Vagina (tissue), 2 donors: ENCODE data around the gene HIF1A. TPM values are rescaled to one million over a fixed set of nuclear protein-coding genes. Genes with fewer than 3 reads are reported as not detected.

Experiments
- DNase-seq, 2 donors: peaks; one replicate each; pipeline ENCODE4 v3.0.0-alpha.2; 2017; ENCODE audit errors: extremely low spot score in 2 of 2
- H3K27ac ChIP-seq: fragments of 200-600 bp; sonication (generic); one replicate; pipeline ENCODE4 v1.5.1; 2019
- H3K27me3 ChIP-seq: fragments of 200-600 bp; sonication (generic); one replicate; pipeline ENCODE4 v1.5.1; 2019
- H3K36me3 ChIP-seq, 2 donors: fragments of 200-600 bp; sonication (generic); one replicate each; pipeline ENCODE4 v1.5.1; 2017 to 2019
- H3K4me1 ChIP-seq: fragments of 200-600 bp; sonication (generic); one replicate; pipeline ENCODE4 v1.5.1; 2019
- H3K4me3 ChIP-seq, 2 donors: fragments of 200-600 bp; sonication (generic); 1 replicate in 1 of 2; 2 replicates in 1 of 2; pipeline ENCODE4 v1.5.1; 2016 to 2019
- H3K9me3 ChIP-seq: fragments of 200-600 bp; sonication (generic); one replicate; pipeline ENCODE4 v1.5.1; 2019
- CTCF ChIP-seq, 3 experiments: fragments of 450-650 bp in 2 of 3; fragments of 200-600 bp in 1 of 3; sonication (generic) in 1 of 3; IDR thresholded peaks; one replicate each; pipeline ENCODE4 v1.5.1; 2017 to 2019; ENCODE audit warnings: antibody characterized with exemption in 3 of 3, mild to moderate bottlenecking in 2 of 3, moderate library complexity in 2 of 3
- POLR2A ChIP-seq, 2 donors: fragments of 450-650 bp; IDR thresholded peaks; one replicate each; pipeline ENCODE4 v1.6.1; 2017; ENCODE audit warnings: antibody characterized with exemption in 2 of 2, mild to moderate bottlenecking in 2 of 2, moderate library complexity in 2 of 2
- POLR2AphosphoS5 ChIP-seq, 2 donors: sonication (generic); formaldehyde crosslinking; IDR thresholded peaks; one replicate each; pipeline ENCODE4 v1.9.0; 2017; ENCODE audit warnings: antibody characterized with exemption in 2 of 2, mild to moderate bottlenecking in 2 of 2, low read depth in 1 of 2; ENCODE audit not compliant: insufficient read depth in 1 of 2
- intact Hi-C: fragments of 100-400 bp; cut with DNase I; formaldehyde crosslinking; loops from one replicate; pipeline ENCODE4 v1.15.1; 2023
- total RNA-seq: library from RNA; depleted of rRNA; stranded (reverse); fragments of >200 nt; gene quantifications from one replicate; pipeline ENCODE4 v1.2.3, GENCODE V29; 2016

The HIF1A gene
- total RNA-seq, result 140 TPM

GRCh38 chr14:61694830-61695694 is at the start of gene HIF1A:
TSS of gene HIF1A (plus strand) at chr14:61695513. CDS start at chr14:61695805, 292 bp downstream.
- Histone ChIP-seq H3K4me3 (peak within 1 kb of the TSS; percentile 95 to 98), H3K36me3 (no peaks in the 10 kb centered on the region), H3K4me1 (peaks cover 38% of the 10 kb centered on the region), H3K9me3 (no peaks in the 10 kb centered on the region), H3K27me3 (no peaks in the 10 kb centered on the region), H3K27ac (peak within 1 kb of the TSS; percentile 99)
- intact Hi-C loops, result no loop called here
- peak; percentile 97 to 99 for DNase-seq
- TF ChIP-seq CTCF (IDR thresholded peaks at IDR 0.05) (no peak), POLR2A (IDR thresholded peaks at IDR 0.05) (peak in 1 of 2 donors; percentile 93), POLR2AphosphoS5 (IDR thresholded peaks at IDR 0.05; ENCODE audit: insufficient read depth in 1 of 2, low read depth in 1 of 2) (peak; percentile 95 to 98)

- Histone ChIP-seq H3K27ac (no peak overlapping the region), H3K9me3 (no peaks in the 10 kb centered on the region), H3K4me3 (no peak overlapping the region), H3K4me1 (no peaks in the 10 kb centered on the region), H3K36me3 (no peaks in the 10 kb centered on the region), H3K27me3 (no peaks in the 10 kb centered on the region)
- TF ChIP-seq POLR2AphosphoS5 (IDR thresholded peaks at IDR 0.05; ENCODE audit: insufficient read depth in 1 of 2, low read depth in 1 of 2) (peak in 1 of 2 donors; percentile 53), CTCF (IDR thresholded peaks at IDR 0.05) (no peak), POLR2A (IDR thresholded peaks at IDR 0.05) (no peak)
- no peak for DNase-seq
- intact Hi-C loops, result no loop called here
Observed at GRCh38 chr14:61646366-61647116, 48.8 kb upstream of the HIF1A start.

GRCh38 chr14:61647704-61648103 is 47.6 kb upstream of the HIF1A start:
- Histone ChIP-seq H3K4me1 (no peaks in the 10 kb centered on the region), H3K27me3 (no peaks in the 10 kb centered on the region), H3K27ac (no peak overlapping the region), H3K4me3 (no peak overlapping the region), H3K36me3 (no peaks in the 10 kb centered on the region), H3K9me3 (no peaks in the 10 kb centered on the region)
- no peak for DNase-seq
- TF ChIP-seq CTCF (IDR thresholded peaks at IDR 0.05) (no peak), POLR2A (IDR thresholded peaks at IDR 0.05) (no peak), POLR2AphosphoS5 (IDR thresholded peaks at IDR 0.05; ENCODE audit: insufficient read depth in 1 of 2, low read depth in 1 of 2) (no peak)
- intact Hi-C loops, result no loop called here

- peaks cover 3% of the 10 kb centered on the region for H3K4me1 ChIP-seq
- H3K36me3 ChIP-seq, result no peaks in the 10 kb centered on the region
- no peaks in the 10 kb centered on the region for H3K27me3 ChIP-seq
- TF ChIP-seq CTCF (IDR thresholded peaks at IDR 0.05), result no peak
- no peak for TF ChIP-seq POLR2A (IDR thresholded peaks at IDR 0.05)
- TF ChIP-seq POLR2AphosphoS5 (IDR thresholded peaks at IDR 0.05; ENCODE audit: insufficient read depth in 1 of 2, low read depth in 1 of 2), result no peak
- no peak overlapping the region for H3K4me3 ChIP-seq
- intact Hi-C loops, result no loop called here
- DNase-seq, result no peak
- no peaks in the 10 kb centered on the region for H3K9me3 ChIP-seq
- H3K27ac ChIP-seq, result no peak overlapping the region
Observed at GRCh38 chr14:61648377-61648776, 46.9 kb upstream of the HIF1A start.
